Body of pancreas (tissue), 4 donors: ENCODE data around the gene SLC46A1.

ENCODE experiments used
- POLR2A ChIP-seq, 3 donors: fragments of 450-650 bp; IDR thresholded peaks; one replicate each; pipeline ENCODE4 v1.6.1; 2016; ENCODE audit warnings: antibody characterized with exemption in 3 of 3, mild to moderate bottlenecking in 2 of 3
- TF ChIP-seq, protein P1 (sequence below), 7 experiments: fragments of 450-650 bp in 4 of 7; fragments of 200-600 bp in 3 of 7; sonication (generic) in 3 of 7; IDR thresholded peaks; one replicate each; pipeline ENCODE4 v1.5.1; 2016 to 2019; ENCODE audit warnings: antibody characterized with exemption in 7 of 7

DNA sequence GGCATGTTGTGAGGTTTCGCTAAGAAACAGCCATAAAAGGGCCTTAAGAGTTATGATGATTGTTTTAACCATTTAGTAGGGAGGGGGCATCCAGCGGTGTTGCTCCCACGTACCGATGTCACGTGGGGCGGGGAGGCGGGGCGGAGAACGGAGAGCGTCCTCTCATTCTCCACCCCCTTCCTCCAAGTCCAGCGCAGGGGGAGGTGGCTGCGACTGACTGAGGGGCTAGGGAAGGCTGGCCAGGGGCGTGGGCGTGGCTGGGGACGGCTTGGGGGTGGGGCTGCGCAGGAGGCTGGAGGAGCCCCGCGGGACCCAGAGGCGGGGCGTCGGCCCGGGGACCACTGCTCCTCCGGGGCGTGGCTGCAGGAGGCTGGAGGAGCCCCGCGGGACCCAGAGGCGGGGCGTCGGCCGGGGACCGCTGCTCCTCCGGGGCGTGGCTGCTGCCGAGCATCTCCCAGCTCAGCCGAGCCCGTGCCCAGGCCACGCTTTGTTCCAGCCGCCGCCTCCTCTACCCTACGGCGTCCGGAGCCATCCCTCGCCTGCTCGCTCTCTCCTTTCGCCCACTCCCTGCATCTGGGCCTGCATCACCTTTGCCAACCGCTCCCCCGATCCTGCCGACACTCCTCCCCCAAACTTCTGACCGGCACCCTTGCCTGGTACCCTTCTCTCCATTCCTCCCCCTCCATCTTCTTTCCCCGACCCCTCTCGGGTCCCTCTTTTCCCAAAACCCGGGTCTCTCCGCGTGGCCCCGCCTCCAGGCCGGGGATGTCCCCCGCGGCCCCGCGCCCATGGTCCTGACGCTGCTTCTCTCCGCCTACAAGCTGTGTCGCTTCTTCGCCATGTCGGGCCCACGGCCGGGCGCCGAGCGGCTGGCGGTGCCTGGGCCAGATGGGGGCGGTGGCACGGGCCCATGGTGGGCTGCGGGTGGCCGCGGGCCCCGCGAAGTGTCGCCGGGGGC lies 34.5 kb downstream of the SLC46A1 start, which contains the start of gene SARM1:
- TF ChIP-seq, protein P1, sequence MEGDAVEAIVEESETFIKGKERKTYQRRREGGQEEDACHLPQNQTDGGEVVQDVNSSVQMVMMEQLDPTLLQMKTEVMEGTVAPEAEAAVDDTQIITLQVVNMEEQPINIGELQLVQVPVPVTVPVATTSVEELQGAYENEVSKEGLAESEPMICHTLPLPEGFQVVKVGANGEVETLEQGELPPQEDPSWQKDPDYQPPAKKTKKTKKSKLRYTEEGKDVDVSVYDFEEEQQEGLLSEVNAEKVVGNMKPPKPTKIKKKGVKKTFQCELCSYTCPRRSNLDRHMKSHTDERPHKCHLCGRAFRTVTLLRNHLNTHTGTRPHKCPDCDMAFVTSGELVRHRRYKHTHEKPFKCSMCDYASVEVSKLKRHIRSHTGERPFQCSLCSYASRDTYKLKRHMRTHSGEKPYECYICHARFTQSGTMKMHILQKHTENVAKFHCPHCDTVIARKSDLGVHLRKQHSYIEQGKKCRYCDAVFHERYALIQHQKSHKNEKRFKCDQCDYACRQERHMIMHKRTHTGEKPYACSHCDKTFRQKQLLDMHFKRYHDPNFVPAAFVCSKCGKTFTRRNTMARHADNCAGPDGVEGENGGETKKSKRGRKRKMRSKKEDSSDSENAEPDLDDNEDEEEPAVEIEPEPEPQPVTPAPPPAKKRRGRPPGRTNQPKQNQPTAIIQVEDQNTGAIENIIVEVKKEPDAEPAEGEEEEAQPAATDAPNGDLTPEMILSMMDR (IDR thresholded peaks at IDR 0.05), result no peak
- peak in 2 of 3 donors; percentile 17 to 25 for TF ChIP-seq POLR2A (IDR thresholded peaks at IDR 0.05)
